A673 (cell line): ENCODE measurements around the gene HTD2.

Experiments used
- CTCF ChIP-seq: fragments of 300-800, 200-600 bp; sonication (generic); conservative IDR thresholded peaks from 2 replicates; pipeline ENCODE4 v1.5.1; 2017; ENCODE audit warnings: low read depth, mild to moderate bottlenecking, antibody characterized with exemption, low read length, moderate library complexity, mixed read lengths
- EZH2 ChIP-seq: fragments of 200-600 bp; sonication (generic); IDR thresholded peaks from 2 replicates; pipeline ENCODE4 v1.6.1; 2017; ENCODE audit warnings: borderline replicate concordance, low read depth, mild to moderate bottlenecking, mixed read lengths, antibody characterized with exemption, low read length; ENCODE audit not compliant: poor library complexity, severe bottlenecking

GRCh38 chr3:58281069-58281468 lies 25.3 kb upstream of the HTD2 start:
- TF ChIP-seq EZH2 (no peak), CTCF (no peak)
